NCI-H345 (cell line): ENCODE measurements around the gene FAM227A.

Experiments used
- DNase-seq: peaks from one replicate; lab custom pipeline; 2025; lab: John Stamatoyannopoulos, UW

The FAM227A gene

GRCh38 chr22:38656256-38657044, at the start of gene FAM227A, which contains the start of gene CBY1:
FAM227A (minus strand) TSS chr22:38656392; CDS start chr22:38650168, 6,224 bp downstream.
CBY1 (plus strand) TSS chr22:38656638; CDS start chr22:38668055, 11,417 bp downstream.
- DNase-seq = peak; percentile 89

GRCh38 chr22:38705235-38706100, 49.3 kb upstream of the FAM227A start, which contains the start of gene GTPBP1:
GTPBP1 (plus strand) TSS chr22:38705944; CDS start chr22:38705956, 12 bp downstream.
- DNase-seq = peak; percentile 99

- no peak for DNase-seq
Observed at GRCh38 chr22:38704654-38705234, 48.6 kb upstream of the FAM227A start.

GRCh38 chr22:38700789-38701628, 44.8 kb upstream of the FAM227A start, which contains the start of gene JOSD1:
JOSD1 (minus strand) TSS chr22:38700943; CDS start chr22:38699987, 956 bp downstream.
- peak; percentile 91 for DNase-seq

GRCh38 chr22:38700270-38700788, 44.1 kb upstream of the FAM227A start:
- no peak for DNase-seq

- DNase-seq = no peak
Observed at GRCh38 chr22:38699784-38700183, 43.6 kb upstream of the FAM227A start.

- DNase-seq = no peak
Observed at GRCh38 chr22:38699143-38699542, 43.0 kb upstream of the FAM227A start.

- no peak for DNase-seq
Observed at GRCh38 chr22:38698407-38699094, 42.4 kb upstream of the FAM227A start.

GRCh38 chr22:38697425-38698089, 41.4 kb upstream of the FAM227A start:
- DNase-seq = no peak

- DNase-seq = no peak
Observed at GRCh38 chr22:38696606-38697424, 40.6 kb upstream of the FAM227A start.

- no peak for DNase-seq
Observed at GRCh38 chr22:38694940-38695339, 38.7 kb upstream of the FAM227A start.

GRCh38 chr22:38694049-38694448, 37.9 kb upstream of the FAM227A start:
- no peak for DNase-seq

GRCh38 chr22:38689651-38690050, 33.5 kb upstream of the FAM227A start:
- DNase-seq = no peak

GRCh38 chr22:38685761-38686160, 29.6 kb upstream of the FAM227A start:
- no peak for DNase-seq

GRCh38 chr22:38684895-38685294, 28.7 kb upstream of the FAM227A start:
- no peak for DNase-seq

GRCh38 chr22:38681582-38682335, 25.6 kb upstream of the FAM227A start, which contains the start of gene TOMM22:
TOMM22 (plus strand) TSS chr22:38681957; CDS start chr22:38681979, 22 bp downstream.
- DNase-seq = peak; percentile 82

GRCh38 chr22:38675833-38676232, 19.6 kb upstream of the FAM227A start:
- DNase-seq = no peak

- no peak for DNase-seq
Observed at GRCh38 chr22:38674888-38675287, 18.7 kb upstream of the FAM227A start.
